HG03045 (cell line): ENCODE results near the gene ITIH1.

Experiments
- ATAC-seq: cut with Tn5 transposase; IDR thresholded peaks from one replicate; pipeline ENCODE4 v1.9.1; 2021; ENCODE audit warnings: mild to moderate bottlenecking, moderate library complexity; ENCODE audit not compliant: unreplicated experiment

The ITIH1 gene

DNA sequence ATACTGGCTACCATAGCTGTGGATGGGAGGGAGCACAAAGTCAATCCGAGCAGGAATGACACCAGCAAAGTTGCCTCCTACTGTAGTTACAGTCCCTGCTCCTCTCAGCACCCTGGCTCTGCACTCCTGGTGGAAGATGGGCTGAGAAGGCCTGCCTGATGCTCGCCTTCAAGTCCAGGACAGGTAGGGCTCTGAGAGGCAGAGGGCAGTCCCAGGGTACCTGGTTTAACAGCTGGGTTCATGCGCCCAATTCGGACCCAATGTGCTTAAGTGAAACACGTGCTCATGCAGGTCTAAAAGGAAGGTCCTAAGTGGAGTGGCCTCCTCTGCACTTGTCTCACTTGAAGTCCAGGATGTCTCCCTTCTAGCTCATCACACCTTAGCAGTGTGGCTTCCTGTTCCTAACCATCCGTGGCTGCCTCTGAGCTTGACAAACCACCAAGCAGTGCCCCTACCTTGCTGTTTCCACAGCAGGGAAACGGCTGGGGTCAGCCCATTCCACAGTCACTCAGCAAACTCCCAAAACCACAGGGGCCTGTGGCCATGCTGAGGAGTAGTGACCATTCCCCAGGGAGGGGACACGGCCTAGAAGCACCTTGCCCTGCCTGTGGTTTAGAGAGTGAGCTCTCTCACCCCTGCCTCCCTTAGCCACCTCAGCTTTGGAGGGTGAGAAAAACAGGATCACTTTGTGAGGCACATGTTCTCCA, 61.3 kb downstream of the ITIH1 start:
- ATAC-seq, result no peak

DNA sequence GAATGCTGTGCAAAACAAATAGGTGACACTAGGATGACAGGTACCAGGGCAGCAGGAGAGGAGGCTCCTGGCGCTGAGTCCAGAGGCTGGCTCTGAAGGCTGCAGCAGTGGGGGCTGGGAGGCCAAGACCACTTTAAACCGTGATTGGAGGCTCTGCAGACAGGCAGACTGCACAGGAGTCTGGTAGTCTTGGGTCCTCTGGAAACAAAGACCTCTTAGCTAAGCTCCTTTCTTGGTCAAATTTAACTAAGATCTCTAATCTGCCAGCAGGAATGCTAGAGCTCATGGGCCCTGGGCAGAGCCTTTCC, 61.8 kb downstream of the ITIH1 start:
- no peak for ATAC-seq

- no peak for ATAC-seq
Observed at GRCh38 chr3:52839892-52840545, 62.6 kb downstream of the ITIH1 start.

- ATAC-seq, result no peak
Observed at GRCh38 chr3:52841211-52841980, 64.0 kb downstream of the ITIH1 start.
